HL-60/S4 treated with phorbol 12-myristate 13-acetate at 8.2 ng/mL for 4 days and 3 days (cell line): ENCODE results near the gene DPPA5.
"Not testable (repeated sequence)": the region's sequence is repeated elsewhere in the genome, so short reads cannot be mapped to it uniquely, and the experiment has no call there.

Experiments used
- in situ Hi-C: fragments of 300-500 bp; cut with MboI; formaldehyde crosslinking; loops from 2 replicates; pipeline ENCODE4 v1.15.0; 2022; ENCODE audit warnings: low sequenced_read_pairs

DPPA5 gene, protein sequence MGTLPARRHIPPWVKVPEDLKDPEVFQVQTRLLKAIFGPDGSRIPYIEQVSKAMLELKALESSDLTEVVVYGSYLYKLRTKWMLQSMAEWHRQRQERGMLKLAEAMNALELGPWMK

GRCh38 chr6:73353636-73354593 lies at the start of gene DPPA5:
TSS of gene DPPA5 (minus strand) at chr6:73354276. CDS start at chr6:73354225, 51 bp downstream.
- in situ Hi-C loops, result no loop called here

GRCh38 chr6:73400656-73401055 lies 46.6 kb upstream of the DPPA5 start:
- in situ Hi-C loops, result no loop called here

DNA sequence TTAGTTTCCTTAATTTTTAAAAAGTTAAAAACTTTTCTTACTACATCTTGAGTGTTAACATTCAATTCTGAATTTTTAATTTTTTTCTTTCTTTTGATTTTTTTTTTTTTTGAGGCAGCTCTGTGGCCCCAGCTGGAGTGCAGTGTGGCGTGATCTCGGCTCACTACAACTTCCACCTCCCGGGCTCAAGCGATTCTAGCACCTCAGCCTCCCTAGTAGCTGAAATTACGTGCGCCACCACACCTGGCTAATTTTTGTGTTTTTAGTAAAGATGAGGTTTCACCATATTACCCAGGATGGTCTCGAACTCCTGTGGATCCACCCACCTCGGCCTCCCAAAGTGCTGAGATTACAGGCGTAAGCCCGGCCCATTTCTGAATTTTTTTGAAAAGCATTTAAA lies 41.8 kb upstream of the DPPA5 start:
- in situ Hi-C loops, result no loop called here

- in situ Hi-C loops, result no loop called here
Measured at GRCh38 chr6:73394577-73395354, 40.7 kb upstream of the DPPA5 start, which contains the start of gene DDX43. TSS of gene DDX43 (plus strand) at chr6:73394828. CDS start at chr6:73394906, 78 bp downstream.

- in situ Hi-C loops, result no loop called here
Measured at GRCh38 chr6:73393278-73393677, 39.2 kb upstream of the DPPA5 start.

DNA sequence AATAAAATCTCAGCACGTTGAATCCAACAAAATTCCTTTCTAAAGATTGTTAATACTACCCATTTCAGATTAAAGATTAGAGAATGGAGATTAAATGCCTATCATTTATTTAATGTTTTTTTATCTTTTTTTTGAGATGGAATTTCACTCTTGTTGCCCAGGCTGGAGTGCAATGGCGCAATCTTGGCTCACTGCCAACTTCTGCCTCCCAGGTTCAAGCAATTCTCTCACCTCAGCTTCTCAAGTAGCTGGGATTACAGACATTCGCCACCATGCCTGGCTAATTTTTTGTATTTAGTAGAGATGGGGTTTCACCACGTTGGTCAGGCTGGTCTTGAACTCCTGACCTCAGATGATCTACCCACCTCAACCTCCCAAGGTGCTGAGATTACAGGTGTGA lies 38.1 kb upstream of the DPPA5 start:
- in situ Hi-C loops, result not testable (repeated sequence)

GRCh38 chr6:73391675-73392074 lies 37.6 kb upstream of the DPPA5 start:
- in situ Hi-C loops, result no loop called here

GRCh38 chr6:73389854-73390253 lies 35.8 kb upstream of the DPPA5 start:
- in situ Hi-C loops, result no loop called here

- in situ Hi-C loops, result no loop called here
Measured at GRCh38 chr6:73388800-73389512, 34.9 kb upstream of the DPPA5 start.

- in situ Hi-C loops, result no loop called here
Measured at GRCh38 chr6:73388433-73388799, 34.3 kb upstream of the DPPA5 start.

DNA sequence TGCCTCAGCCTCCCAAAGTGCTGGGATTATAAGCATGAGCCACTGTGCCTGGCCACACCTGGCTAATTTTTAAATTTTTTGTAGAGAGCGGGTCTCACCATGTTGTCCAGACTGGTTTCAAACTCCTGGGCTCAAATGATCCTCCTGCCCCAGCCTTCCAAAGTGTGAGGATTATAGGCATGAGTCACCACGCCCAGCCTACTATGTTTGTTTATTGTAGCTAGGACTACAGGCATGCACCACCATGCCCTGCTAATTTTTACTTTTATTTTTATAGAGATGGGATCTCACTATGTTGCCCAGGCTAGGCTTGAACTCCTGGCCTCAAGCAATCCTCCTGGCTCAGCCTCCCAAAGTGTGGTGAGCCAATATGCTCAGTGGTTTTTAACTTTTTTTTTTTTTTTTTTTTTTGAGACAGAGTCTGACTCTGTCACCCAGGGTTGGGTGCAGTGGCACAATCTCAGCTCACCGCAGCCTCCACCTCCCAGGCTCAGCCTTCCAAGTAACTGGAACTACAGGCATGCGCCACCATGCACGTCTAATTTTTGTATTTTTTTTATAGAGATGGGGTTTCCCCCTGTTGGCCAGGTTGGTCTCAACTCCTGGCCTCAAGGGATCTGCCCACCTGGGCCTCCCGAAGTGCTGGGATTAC lies 28.5 kb upstream of the DPPA5 start:
- in situ Hi-C loops, result no loop called here

GRCh38 chr6:73381531-73381930 lies 27.5 kb upstream of the DPPA5 start:
- in situ Hi-C loops, result not testable (repeated sequence)

GRCh38 chr6:73377225-73377624 lies 23.1 kb upstream of the DPPA5 start:
- in situ Hi-C loops, result no loop called here

- in situ Hi-C loops, result no loop called here
Measured at GRCh38 chr6:73375216-73375615, 21.1 kb upstream of the DPPA5 start.

DNA sequence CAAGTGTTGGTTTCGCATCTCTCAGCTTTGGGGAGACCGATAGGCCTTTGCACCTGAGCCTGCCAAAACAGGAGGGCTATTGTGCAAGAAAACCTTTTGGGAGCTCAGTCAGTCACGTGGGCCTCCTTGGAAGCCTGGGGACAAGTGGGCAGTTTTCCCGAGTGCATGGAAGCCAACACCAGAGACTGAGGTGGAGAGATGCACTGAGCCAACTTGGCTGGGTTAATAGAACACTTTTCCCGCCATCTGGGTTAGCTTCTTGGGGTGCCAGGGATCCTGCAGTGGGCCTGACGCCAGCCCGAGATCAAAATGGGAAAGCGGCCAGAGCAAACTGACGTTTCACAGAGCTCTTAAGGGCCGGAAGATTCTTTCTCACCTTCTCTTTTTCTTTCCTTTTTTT lies 18.4 kb upstream of the DPPA5 start:
- in situ Hi-C loops, result no loop called here

DNA sequence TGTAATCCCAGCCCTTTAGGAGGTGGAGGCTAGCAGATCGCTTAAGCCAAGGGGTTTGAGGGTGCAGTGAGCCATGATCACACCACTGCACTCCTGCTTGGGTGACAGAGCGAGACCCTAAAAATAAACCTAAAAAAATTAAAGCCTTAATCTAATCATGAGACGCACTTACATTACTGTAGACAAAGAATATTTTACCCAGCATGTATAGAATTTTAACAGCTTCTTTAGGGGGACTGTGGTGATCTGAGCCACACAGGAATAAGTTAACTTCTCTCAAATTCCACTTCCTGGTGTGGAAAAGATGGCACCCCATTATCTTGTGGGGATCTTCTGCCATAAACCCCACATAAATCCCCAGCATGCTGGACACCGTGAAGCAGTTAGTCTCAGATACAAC lies 17.9 kb upstream of the DPPA5 start:
- in situ Hi-C loops, result no loop called here

- in situ Hi-C loops, result no loop called here
Measured at GRCh38 chr6:73369563-73369962, 15.5 kb upstream of the DPPA5 start, which contains the start of gene OOEP. TSS of gene OOEP (minus strand) at chr6:73369897. CDS start at chr6:73369792, 105 bp downstream.

GRCh38 chr6:73369157-73369556 lies 15.1 kb upstream of the DPPA5 start:
- in situ Hi-C loops, result no loop called here

- in situ Hi-C loops, result no loop called here
Measured at GRCh38 chr6:73368675-73369074, 14.6 kb upstream of the DPPA5 start.

DNA sequence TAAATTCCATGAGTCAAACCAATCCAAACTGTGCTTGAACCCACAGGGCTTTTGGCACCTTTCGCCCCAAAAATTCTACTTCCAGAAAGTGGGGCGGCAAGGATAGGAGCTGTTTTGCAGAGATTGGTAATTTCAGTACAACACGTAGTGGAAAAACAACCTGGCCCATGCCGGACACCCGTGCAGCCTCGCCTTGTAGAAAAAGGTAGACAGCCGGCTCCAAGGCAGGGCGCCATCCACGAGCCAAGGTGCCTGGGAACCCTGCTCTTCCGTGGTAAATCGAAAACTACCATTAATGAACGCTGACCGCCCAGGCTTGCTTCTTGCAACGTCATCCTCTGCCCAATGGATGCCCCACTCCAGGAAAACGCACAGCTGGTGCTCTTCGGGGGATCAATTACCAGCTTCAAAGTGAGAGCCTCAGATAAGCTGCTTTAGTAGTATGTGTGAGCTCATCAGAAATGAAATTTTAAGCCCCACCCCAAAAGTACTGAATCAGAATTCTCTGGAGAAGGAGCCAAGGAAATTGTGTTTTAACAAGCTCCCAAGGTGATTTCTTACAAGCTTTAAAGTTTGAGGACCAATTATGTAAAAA lies 13.8 kb upstream of the DPPA5 start:
- in situ Hi-C loops, result no loop called here
